HCT116 (cell line): ENCODE measurements around the gene ARID1A. TPM values are rescaled to one million over a fixed set of nuclear protein-coding genes. Genes with fewer than 3 reads are reported as not detected.

Experiments
- ATAC-seq: fragments of 200-7000 bp; cut with Tn5 transposase; 2 replicates; pipeline ENCODE4 v1.9.1; 2020; ENCODE audit warnings: mild to moderate bottlenecking, moderate library complexity
- BruUV-seq: library from RNA; stranded (reverse); fragments of 400-500 nt; replicated peaks from 2 replicates; lab custom pipeline; 2021; lab: Mats Ljungman, UMichigan
- CTCF ChIA-PET: fragments of 300-600 bp; sonication (Branson Sonifier 250); formaldehyde crosslinking; loops from one replicate; lab custom pipeline; 2021; ENCODE audit warnings: antibody characterized with exemption; lab: Charles Lee
- POLR2A ChIA-PET: fragments of 300-600, 350-600 bp; sonication (Branson Sonifier 250); formaldehyde crosslinking; loops from one replicate; lab custom pipeline; 2021; ENCODE audit warnings: antibody characterized with exemption; lab: Charles Lee
- RAD21 ChIA-PET, 2 experiments: fragments of 300-600 bp; sonication (Branson Sonifier 250); formaldehyde crosslinking; loops; one replicate each; lab custom pipeline; 2023; ENCODE audit warnings: low total read pairs in 2 of 2; ENCODE audit not compliant: uncharacterized antibody in 2 of 2, unreplicated experiment in 2 of 2, low non-redundant PET in 1 of 2; lab: Charles Lee
- DNase-seq: peaks from one replicate; pipeline ENCODE4 v3.0.0-alpha.2; 2010; ENCODE audit warnings: low read depth, low spot score
- H2AFZ ChIP-seq: fragments of 200-600 bp; shearing (Covaris generic), sonication (generic); 2 replicates; pipeline ENCODE4 v1.6.1; 2017; ENCODE audit warnings: low read depth, mixed run types, mixed read lengths, antibody characterized with exemption, low read length; ENCODE audit not compliant: poor library complexity, severe bottlenecking
- H3K27ac ChIP-seq: 2 replicates; pipeline ENCODE4 v1.5.1; 2012; ENCODE audit warnings: low read depth, low read length
- H3K27me3 ChIP-seq: fragments of 200-600 bp; sonication (generic); 2 replicates; pipeline ENCODE4 v1.6.1; 2016; ENCODE audit warnings: mixed run types, low read length, mixed read lengths; ENCODE audit not compliant: insufficient read depth
- H3K36me3 ChIP-seq, 2 experiments: fragments of 200-500 bp in 1 of 2; fragments of 200-600 bp in 1 of 2; sonication (Bioruptor generic) in 1 of 2; sonication (generic) in 1 of 2; 2 replicates each; pipeline versions ENCODE4 v1.5.1 to v1.6.1; 2014 to 2016; ENCODE audit warnings: low read length in 2 of 2, inconsistent platforms in 1 of 2, mixed read lengths in 1 of 2, mixed run types in 1 of 2; ENCODE audit not compliant: insufficient read depth in 2 of 2, control insufficient read depth in 1 of 2
- H3K4me1 ChIP-seq, 2 experiments: fragments of 200-600 bp in 1 of 2; sonication (generic) in 1 of 2; 2 replicates each; pipeline versions ENCODE4 v1.5.1 to v1.6.1; 2012 to 2017; ENCODE audit warnings: low read length in 2 of 2, inconsistent platforms in 1 of 2, mild to moderate bottlenecking in 1 of 2, mixed read lengths in 1 of 2, mixed run types in 1 of 2, moderate library complexity in 1 of 2; ENCODE audit not compliant: insufficient read depth in 2 of 2, control insufficient read depth in 1 of 2
- H3K4me2 ChIP-seq: fragments of 200-600 bp; sonication (generic); 2 replicates; pipeline ENCODE4 v1.6.1; 2017; ENCODE audit warnings: mixed run types, low read length, mixed read lengths
- H3K4me3 ChIP-seq, 2 experiments: fragments of 200-600 bp in 1 of 2; sonication (generic) in 1 of 2; replicated peaks in 1 of 2; 2 replicates each; pipeline ENCODE4 v1.5.1; 2011 to 2016; ENCODE audit warnings: low read length in 2 of 2, control low read depth in 1 of 2, low read depth in 1 of 2, mild to moderate bottlenecking in 1 of 2, mixed read lengths in 1 of 2, mixed run types in 1 of 2
- H3K79me2 ChIP-seq: fragments of 200-600 bp; sonication (generic); 2 replicates; pipeline ENCODE4 v1.6.1; 2017; ENCODE audit warnings: mild to moderate bottlenecking, mixed run types, low read length, moderate library complexity, mixed read lengths; ENCODE audit not compliant: insufficient read depth
- H3K9ac ChIP-seq: fragments of 200-600 bp; sonication (generic); 2 replicates; pipeline ENCODE4 v1.6.1; 2016; ENCODE audit warnings: low read length, mixed read lengths
- H3K9me2 ChIP-seq: fragments of 200-600 bp; sonication (generic), shearing (Covaris generic); 2 replicates; pipeline ENCODE4 v1.6.1; 2017; ENCODE audit warnings: mixed run types, mild to moderate bottlenecking, moderate library complexity; ENCODE audit not compliant: insufficient read depth
- H3K9me3 ChIP-seq, 2 experiments: fragments of 200-500 bp in 1 of 2; fragments of 200-600 bp in 1 of 2; sonication (Bioruptor generic) in 1 of 2; sonication (generic) in 1 of 2; 2 replicates each; pipeline ENCODE4 v1.6.1; 2014 to 2017; ENCODE audit warnings: low read length in 2 of 2, mixed read lengths in 2 of 2, inconsistent platforms in 1 of 2, low read depth in 1 of 2, mild to moderate bottlenecking in 1 of 2, mixed run types in 1 of 2, moderate library complexity in 1 of 2; ENCODE audit not compliant: control insufficient read depth in 1 of 2, insufficient read depth in 1 of 2
- H4K20me1 ChIP-seq: fragments of 200-600 bp; sonication (generic), shearing (Covaris generic); 2 replicates; pipeline ENCODE4 v1.6.1; 2017; ENCODE audit warnings: mixed run types, mild to moderate bottlenecking, moderate library complexity; ENCODE audit not compliant: insufficient read depth
- ATF3 ChIP-seq: IDR thresholded peaks from 2 replicates; pipeline ENCODE4 v1.6.1; 2012
- CBX3 ChIP-seq: IDR thresholded peaks from 2 replicates; pipeline ENCODE4 v1.6.1; 2012; ENCODE audit warnings: low read depth
- CEBPB ChIP-seq: IDR thresholded peaks from 2 replicates; pipeline ENCODE4 v1.6.1; 2012; ENCODE audit warnings: low read depth
- CTCF ChIP-seq, 3 experiments: fragments of 200-600 bp in 1 of 3; sonication (generic) in 1 of 3; IDR thresholded peaks in 2 of 3; conservative IDR thresholded peaks in 1 of 3; 2 replicates each; pipeline ENCODE4 v1.5.1; 2012 to 2017; ENCODE audit warnings: low read depth in 2 of 3, low read length in 2 of 3, antibody characterized with exemption in 1 of 3, borderline replicate concordance in 1 of 3, control low read depth in 1 of 3, mild to moderate bottlenecking in 1 of 3, mixed read lengths in 1 of 3, mixed run types in 1 of 3, moderate library complexity in 1 of 3; ENCODE audit not compliant: insufficient read depth in 1 of 3
- EGR1 ChIP-seq: IDR thresholded peaks from 2 replicates; pipeline ENCODE4 v1.6.1; 2012; ENCODE audit warnings: low read depth
- EZH2phosphoT487 ChIP-seq: fragments of 200-600 bp; IDR thresholded peaks from 2 replicates; pipeline ENCODE4 v1.6.1; 2018; ENCODE audit warnings: antibody characterized with exemption, borderline replicate concordance
- FOSL1 ChIP-seq: IDR thresholded peaks from 2 replicates; pipeline ENCODE4 v1.6.1; 2012; ENCODE audit warnings: low read depth
- JUND ChIP-seq: IDR thresholded peaks from 2 replicates; pipeline ENCODE4 v1.6.1; 2012
- MAX ChIP-seq: IDR thresholded peaks from 2 replicates; pipeline ENCODE4 v1.6.1; 2012
- POLR2AphosphoS5 ChIP-seq: IDR thresholded peaks from 2 replicates; pipeline ENCODE4 v1.6.1; 2011; ENCODE audit warnings: mild to moderate bottlenecking, low read depth, low read length, moderate library complexity
- SIN3A ChIP-seq: IDR thresholded peaks from 2 replicates; pipeline ENCODE4 v1.6.1; 2012; ENCODE audit warnings: low read depth
- SP1 ChIP-seq: IDR thresholded peaks from 2 replicates; pipeline ENCODE4 v1.6.1; 2012; ENCODE audit warnings: low read depth
- SRF ChIP-seq: IDR thresholded peaks from 2 replicates; pipeline ENCODE4 v1.6.1; 2012; ENCODE audit warnings: low read depth
- ZNF274 ChIP-seq: fragments of 200-500 bp; sonication (Bioruptor generic); IDR thresholded peaks from 2 replicates; pipeline ENCODE4 v1.6.1; 2014; ENCODE audit warnings: mild to moderate bottlenecking, low read depth, low read length, inconsistent platforms
- intact Hi-C: fragments of 100-400 bp; cut with micrococcal nuclease; formaldehyde crosslinking; loops from 2 replicates; pipeline ENCODE4 v1.10.0; 2022
- total RNA-seq: library from RNA; stranded (reverse); gene quantifications from one replicate; pipeline ENCODE4 v1.2.1, GENCODE V29; 2021; ENCODE audit not compliant: unreplicated experiment

The ARID1A gene
- total RNA-seq, 1 experiment from 2014 or later = 62.8 TPM

- Histone ChIP-seq H3K79me2 (peaks cover 98% of the 10 kb centered on the region), H3K4me3 (no peak overlapping the region), H4K20me1 (peaks cover 27% of the 10 kb centered on the region; the same call in 1 of the 2 replicates), H3K9me2 (no peaks in the 10 kb centered on the region), H3K9me3 (no peaks in the 10 kb centered on the region), H3K27ac (no peak overlapping the region), H3K27me3 (no peaks in the 10 kb centered on the region), H3K4me2 (no peak overlapping the region), H3K36me3 (no peaks in the 10 kb centered on the region), H3K9ac (no peak overlapping the region), H3K4me1 (peaks cover 42 to 66% of the 10 kb centered on the region in 2 experiments), H2AFZ (no peak overlapping the region)
- intact Hi-C loops = no loop called here
- ATAC-seq (no peak), DNase-seq (no peak)
- ChIA-PET RAD21 (no interaction called here), CTCF (interaction anchor here (1.3 kb wide), 1 partner anchor 122 kb away, joined by 5 read pairs; no protein-coding TSS in a partner anchor), POLR2A (interaction anchor here (0.6 to 1.1 kb wide), 2 partner anchors 32 to 61 kb away, joined by 3 read pairs; no protein-coding TSS in a partner anchor)
- TF ChIP-seq SP1 (no peak), SIN3A (no peak), ATF3 (no peak), CTCF (IDR thresholded peaks at IDR 0.05 in 2 of 3, conservative IDR thresholded peaks at IDR 0.05 in 1 of 3; ENCODE audit: borderline replicate concordance in 1 of 3, insufficient read depth in 1 of 3, low read depth in 2 of 3, low read length in 2 of 3) (no peak), EZH2phosphoT487 (no peak), JUND (no peak), CBX3 (no peak)
- no TSS peak for BruUV-seq
These were observed 28.3 kb downstream of the ARID1A start for GRCh38 chr1:26724118-26724517.

- TF ChIP-seq MAX (no peak), EGR1 (no peak), SRF (no peak), POLR2AphosphoS5 (no peak), ATF3 (no peak), ZNF274 (no peak), CTCF (IDR thresholded peaks at IDR 0.05 in 2 of 3, conservative IDR thresholded peaks at IDR 0.05 in 1 of 3; ENCODE audit: borderline replicate concordance in 1 of 3, insufficient read depth in 1 of 3, low read depth in 2 of 3, low read length in 2 of 3) (no peak), EZH2phosphoT487 (no peak), CEBPB (no peak), FOSL1 (no peak), JUND (no peak)
- ChIA-PET POLR2A (no interaction called here), CTCF (no interaction called here), RAD21 (no interaction called here)
- no peak overlapping the region for H3K9ac ChIP-seq
- intact Hi-C loops = loop anchor here (5.0 kb wide), 1 partner anchor 47 kb away; no protein-coding TSS in a partner anchor
- H3K9me3 ChIP-seq = no peaks in the 10 kb centered on the region
- H3K27ac ChIP-seq = no peak overlapping the region
- no peak for ATAC-seq
- no peak overlapping the region for H2AFZ ChIP-seq
- H4K20me1 ChIP-seq = peaks cover 27% of the 10 kb centered on the region; the same call in 1 of the 2 replicates
- peaks cover 42 to 66% of the 10 kb centered on the region in 2 experiments for H3K4me1 ChIP-seq
- no TSS peak for BruUV-seq
- no peak overlapping the region for H3K4me3 ChIP-seq
- peaks cover 99% of the 10 kb centered on the region for H3K79me2 ChIP-seq
- no peaks in the 10 kb centered on the region for H3K9me2 ChIP-seq
- H3K36me3 ChIP-seq = peaks cover 5 to 6% of the 10 kb centered on the region in 2 experiments
- H3K4me2 ChIP-seq = peak overlapping the region; percentile 31; the same call in 1 of the 2 replicates
- no peak for DNase-seq
- H3K27me3 ChIP-seq = no peaks in the 10 kb centered on the region
These were observed 29.1 kb downstream of the ARID1A start for GRCh38 chr1:26724926-26725325.
